ENCODE data around the gene DACT1. TPM values are rescaled to one million over a fixed set of nuclear protein-coding genes. Genes with fewer than 3 reads are reported as not detected.

Gene DACT1
- total RNA-seq, 2 experiments from 2014 or later: not detected

DNA sequence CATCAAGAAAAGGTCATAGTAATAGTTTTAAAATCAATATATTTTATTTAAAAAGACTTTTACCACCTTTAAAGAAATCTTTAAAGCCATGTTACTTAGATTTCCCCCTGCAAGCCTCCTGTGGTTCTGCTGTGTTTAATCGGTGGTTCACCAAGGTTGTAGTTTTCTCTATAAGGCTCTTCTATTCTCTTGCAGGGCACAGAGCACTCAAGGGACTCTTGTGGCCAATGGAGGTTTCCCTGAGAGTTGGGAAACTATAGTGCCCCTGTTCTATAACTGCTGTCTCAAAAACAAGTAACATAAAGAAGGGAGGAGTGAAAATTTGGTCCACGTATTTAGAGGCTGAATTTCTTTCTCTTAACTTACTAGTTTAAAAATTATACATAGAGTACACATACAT, 25.0 kb downstream of the DACT1 start:
- no peaks in the 10 kb centered on the region for H3K79me2 ChIP-seq (ENCODE audit: insufficient read depth, low read depth, low read length)
- BruUV-seq (replicated peaks): no TSS peak
- H3K27ac ChIP-seq (ENCODE audit: low read depth, low read length, poor library complexity, severe bottlenecking): no peak overlapping the region
- H3K4me2 ChIP-seq (ENCODE audit: low read length): no peak overlapping the region
- intact Hi-C loops (cut with micrococcal nuclease; ENCODE audit: unreplicated experiment): no loop called here
- no peak overlapping the region for H2AFZ ChIP-seq (ENCODE audit: low read length)
- H3K4me3 ChIP-seq (ENCODE audit: low read depth, low read length, poor library complexity, severe bottlenecking): no peak overlapping the region
- H3K9me3 ChIP-seq (ENCODE audit: low read length): no peaks in the 10 kb centered on the region
- H3K4me1 ChIP-seq (ENCODE audit: insufficient read depth, low read length, poor library complexity, severe bottlenecking): no peaks in the 10 kb centered on the region
- no peaks in the 10 kb centered on the region for H3K9me2 ChIP-seq (ENCODE audit: insufficient read depth, low read length)
- CTCF ChIA-PET (ENCODE audit: unreplicated experiment): no interaction called here
- DNase-seq (ENCODE audit: low spot score): no peak
- TF ChIP-seq EZH2phosphoT487 (IDR thresholded peaks at IDR 0.05; ENCODE audit: borderline replicate concordance, low read depth, low read length): no peak
- TF ChIP-seq, protein P1, sequence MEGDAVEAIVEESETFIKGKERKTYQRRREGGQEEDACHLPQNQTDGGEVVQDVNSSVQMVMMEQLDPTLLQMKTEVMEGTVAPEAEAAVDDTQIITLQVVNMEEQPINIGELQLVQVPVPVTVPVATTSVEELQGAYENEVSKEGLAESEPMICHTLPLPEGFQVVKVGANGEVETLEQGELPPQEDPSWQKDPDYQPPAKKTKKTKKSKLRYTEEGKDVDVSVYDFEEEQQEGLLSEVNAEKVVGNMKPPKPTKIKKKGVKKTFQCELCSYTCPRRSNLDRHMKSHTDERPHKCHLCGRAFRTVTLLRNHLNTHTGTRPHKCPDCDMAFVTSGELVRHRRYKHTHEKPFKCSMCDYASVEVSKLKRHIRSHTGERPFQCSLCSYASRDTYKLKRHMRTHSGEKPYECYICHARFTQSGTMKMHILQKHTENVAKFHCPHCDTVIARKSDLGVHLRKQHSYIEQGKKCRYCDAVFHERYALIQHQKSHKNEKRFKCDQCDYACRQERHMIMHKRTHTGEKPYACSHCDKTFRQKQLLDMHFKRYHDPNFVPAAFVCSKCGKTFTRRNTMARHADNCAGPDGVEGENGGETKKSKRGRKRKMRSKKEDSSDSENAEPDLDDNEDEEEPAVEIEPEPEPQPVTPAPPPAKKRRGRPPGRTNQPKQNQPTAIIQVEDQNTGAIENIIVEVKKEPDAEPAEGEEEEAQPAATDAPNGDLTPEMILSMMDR (conservative IDR thresholded peaks at IDR 0.05; ENCODE audit: low read length): no peak
- no peaks in the 10 kb centered on the region for H3K36me3 ChIP-seq (ENCODE audit: insufficient read depth, low read length)
- POLR2A ChIA-PET: interaction anchor here (0.7 kb wide), 1 partner anchor 11 kb away, joined by 3 read pairs; no protein-coding TSS in a partner anchor
- H4K20me1 ChIP-seq (ENCODE audit: insufficient read depth, low read length): no peaks in the 10 kb centered on the region

DNA sequence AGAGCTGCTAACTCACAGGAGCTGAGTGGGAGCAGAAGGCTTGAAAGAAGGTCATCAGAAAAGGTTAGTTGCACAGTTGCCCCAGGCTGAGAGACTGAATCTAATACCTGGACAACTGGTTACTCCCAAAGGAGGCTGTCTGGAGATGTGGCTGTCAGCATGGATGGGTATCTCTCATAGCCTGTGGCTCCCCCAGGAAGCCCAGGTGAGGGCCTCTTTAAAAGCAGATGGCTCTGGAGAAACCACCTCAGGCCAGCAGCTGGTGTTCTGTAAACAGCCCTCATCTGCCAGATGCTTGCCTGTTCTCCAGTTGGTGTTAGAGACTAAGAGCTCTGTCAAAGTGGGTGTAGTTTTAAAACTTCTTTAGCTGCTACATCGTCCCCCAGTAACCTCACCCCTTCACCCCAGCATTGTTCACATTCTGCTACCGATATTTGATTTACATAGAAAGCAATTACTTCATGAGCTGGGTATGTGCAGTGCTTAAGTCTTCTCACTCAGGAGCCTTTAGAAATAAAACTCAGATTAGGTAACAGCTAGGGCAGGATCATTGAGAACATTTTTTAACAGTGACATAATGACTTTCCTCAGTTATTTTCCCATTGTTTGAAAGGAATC, 25.8 kb downstream of the DACT1 start:
- Histone ChIP-seq H3K27ac (ENCODE audit: low read depth, low read length, poor library complexity, severe bottlenecking) (no peak overlapping the region), H4K20me1 (ENCODE audit: insufficient read depth, low read length) (no peaks in the 10 kb centered on the region), H3K4me1 (ENCODE audit: insufficient read depth, low read length, poor library complexity, severe bottlenecking) (no peaks in the 10 kb centered on the region), H3K9me2 (ENCODE audit: insufficient read depth, low read length) (no peaks in the 10 kb centered on the region), H3K4me3 (ENCODE audit: low read depth, low read length, poor library complexity, severe bottlenecking) (no peak overlapping the region), H2AFZ (ENCODE audit: low read length) (no peak overlapping the region), H3K4me2 (ENCODE audit: low read length) (no peak overlapping the region), H3K9me3 (ENCODE audit: low read length) (no peaks in the 10 kb centered on the region), H3K36me3 (ENCODE audit: insufficient read depth, low read length) (no peaks in the 10 kb centered on the region), H3K79me2 (ENCODE audit: insufficient read depth, low read depth, low read length) (no peaks in the 10 kb centered on the region)
- POLR2A ChIA-PET: interaction anchor here (0.8 kb wide), 1 partner anchor 9 kb away, joined by 3 read pairs; no protein-coding TSS in a partner anchor
- no peak for TF ChIP-seq EZH2phosphoT487 (IDR thresholded peaks at IDR 0.05; ENCODE audit: borderline replicate concordance, low read depth, low read length)
- TF ChIP-seq, protein P1 (conservative IDR thresholded peaks at IDR 0.05; ENCODE audit: low read length): no peak
- no peak for DNase-seq (ENCODE audit: low spot score)
- CTCF ChIA-PET (ENCODE audit: unreplicated experiment): no interaction called here
- no TSS peak for BruUV-seq (replicated peaks)
- intact Hi-C loops (cut with micrococcal nuclease; ENCODE audit: unreplicated experiment): no loop called here

DNA sequence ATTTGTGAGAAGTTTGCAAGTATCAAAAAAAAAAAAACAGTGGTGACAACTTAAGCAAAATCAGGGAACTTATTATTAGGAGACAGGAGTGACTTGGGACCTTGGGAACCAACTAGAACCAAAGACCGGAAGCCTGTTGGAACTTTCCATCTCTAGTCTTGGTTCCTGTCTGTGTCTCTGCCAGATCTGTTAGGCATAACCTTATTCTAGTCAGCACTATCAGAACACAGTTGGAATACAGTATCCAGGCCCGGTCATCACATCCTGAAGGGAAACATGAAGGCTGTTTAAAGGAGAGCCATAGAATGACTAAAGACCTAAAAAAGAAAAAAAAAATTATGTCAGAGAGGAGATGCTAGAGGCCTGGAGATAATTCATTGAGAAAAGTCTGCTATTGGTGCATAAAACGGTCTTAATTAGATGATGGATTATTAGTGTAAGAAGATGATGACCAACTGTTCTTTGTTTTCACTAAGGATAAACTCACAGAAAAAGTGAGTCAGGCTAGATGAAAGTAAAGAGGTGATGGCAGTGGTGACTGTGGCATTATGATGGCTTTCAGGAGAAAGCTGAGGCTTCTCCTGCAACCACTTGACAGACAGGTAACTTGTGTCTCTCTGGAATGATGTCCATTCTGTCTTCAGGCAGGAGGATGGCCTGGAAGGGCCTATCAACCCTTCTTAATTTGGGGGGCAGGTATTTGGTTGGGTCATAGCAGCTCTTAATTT, 28.2 kb downstream of the DACT1 start:
- TF ChIP-seq, protein P1 (conservative IDR thresholded peaks at IDR 0.05; ENCODE audit: low read length): no peak
- no peak for TF ChIP-seq EZH2phosphoT487 (IDR thresholded peaks at IDR 0.05; ENCODE audit: borderline replicate concordance, low read depth, low read length)

More for the DNA sequence above, 28.2 kb downstream of the DACT1 start:
- Histone ChIP-seq H3K79me2 (ENCODE audit: insufficient read depth, low read depth, low read length) (no peaks in the 10 kb centered on the region), H3K9me3 (ENCODE audit: low read length) (no peaks in the 10 kb centered on the region), H3K4me1 (ENCODE audit: insufficient read depth, low read length, poor library complexity, severe bottlenecking) (no peaks in the 10 kb centered on the region), H3K9me2 (ENCODE audit: insufficient read depth, low read length) (no peaks in the 10 kb centered on the region), H3K4me3 (ENCODE audit: low read depth, low read length, poor library complexity, severe bottlenecking) (no peak overlapping the region), H3K4me2 (ENCODE audit: low read length) (no peak overlapping the region), H3K27ac (ENCODE audit: low read depth, low read length, poor library complexity, severe bottlenecking) (no peak overlapping the region), H3K36me3 (ENCODE audit: insufficient read depth, low read length) (no peaks in the 10 kb centered on the region), H4K20me1 (ENCODE audit: insufficient read depth, low read length) (no peaks in the 10 kb centered on the region), H2AFZ (ENCODE audit: low read length) (no peak overlapping the region)
- ChIA-PET POLR2A (no interaction called here), CTCF (ENCODE audit: unreplicated experiment) (no interaction called here)
- DNase-seq (ENCODE audit: low spot score): no peak
- no TSS peak for BruUV-seq (replicated peaks)
- intact Hi-C loops (cut with micrococcal nuclease; ENCODE audit: unreplicated experiment): no loop called here

Measured in OCI-LY7 (cell line).